Fibroblast of skin of right quadriceps (primary cell): ENCODE measurements around the gene CERS1.
A peak's percentile ranks its signal among the peaks of the same experiment; 100 is the strongest.
"Not testable (repeated sequence)": the region's sequence is repeated elsewhere in the genome, so short reads cannot be mapped to it uniquely, and the experiment has no call there.

Source experiments
- DNase-seq: peaks from one replicate; pipeline ENCODE4 v3.0.0-alpha.2; 2013

CERS1 gene

DNA sequence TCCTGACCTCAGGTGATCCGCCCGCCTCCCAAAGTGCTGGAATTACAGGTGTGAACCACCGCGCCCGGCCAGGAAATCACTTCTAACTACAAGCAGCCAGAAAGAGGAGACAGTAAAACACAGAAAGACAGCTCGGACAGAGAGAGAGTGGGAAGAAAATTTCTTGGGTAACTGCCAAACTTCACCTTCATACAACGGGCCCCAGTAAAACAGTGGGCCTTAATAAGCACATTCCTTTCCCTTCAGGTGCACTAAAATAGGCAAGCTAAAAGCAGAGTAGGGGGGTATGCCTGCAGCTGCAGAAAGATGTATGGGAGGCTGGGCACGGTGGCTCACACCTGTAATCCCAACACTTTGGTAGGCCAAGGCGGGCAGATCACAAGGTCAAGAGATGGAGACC, 21.6 kb upstream of the CERS1 start:
- not testable (repeated sequence) for DNase-seq

GRCh38 chr19:18915639-18916038, 19.7 kb upstream of the CERS1 start:
- peak; percentile 22 for DNase-seq

DNA sequence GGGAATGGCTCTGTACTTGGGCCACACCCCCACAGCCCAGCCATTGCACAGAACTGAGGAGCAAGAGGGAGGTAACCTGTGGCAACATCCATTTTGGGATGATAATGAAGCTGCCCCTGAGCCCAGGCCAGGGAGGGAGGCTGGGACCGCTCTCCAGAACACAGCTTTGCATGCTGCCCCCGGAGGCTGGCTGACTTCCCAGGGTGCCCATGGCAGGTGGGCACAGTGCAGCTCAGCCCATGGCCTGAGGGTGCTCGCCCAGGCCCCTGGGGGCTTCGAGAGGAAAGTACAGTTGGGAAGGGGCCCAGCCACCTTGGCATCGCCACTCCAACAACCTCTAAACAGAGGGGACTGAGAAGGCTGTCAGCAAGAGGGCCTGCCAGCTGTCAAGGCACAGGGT, 17.5 kb upstream of the CERS1 start:
- no peak for DNase-seq

- no peak for DNase-seq
Observed at GRCh38 chr19:18912933-18913332, 17.0 kb upstream of the CERS1 start.

- DNase-seq = no peak
Observed at GRCh38 chr19:18910801-18911436, 15.0 kb upstream of the CERS1 start.

- DNase-seq = no peak
Observed at GRCh38 chr19:18910010-18910409, 14.1 kb upstream of the CERS1 start.

DNA sequence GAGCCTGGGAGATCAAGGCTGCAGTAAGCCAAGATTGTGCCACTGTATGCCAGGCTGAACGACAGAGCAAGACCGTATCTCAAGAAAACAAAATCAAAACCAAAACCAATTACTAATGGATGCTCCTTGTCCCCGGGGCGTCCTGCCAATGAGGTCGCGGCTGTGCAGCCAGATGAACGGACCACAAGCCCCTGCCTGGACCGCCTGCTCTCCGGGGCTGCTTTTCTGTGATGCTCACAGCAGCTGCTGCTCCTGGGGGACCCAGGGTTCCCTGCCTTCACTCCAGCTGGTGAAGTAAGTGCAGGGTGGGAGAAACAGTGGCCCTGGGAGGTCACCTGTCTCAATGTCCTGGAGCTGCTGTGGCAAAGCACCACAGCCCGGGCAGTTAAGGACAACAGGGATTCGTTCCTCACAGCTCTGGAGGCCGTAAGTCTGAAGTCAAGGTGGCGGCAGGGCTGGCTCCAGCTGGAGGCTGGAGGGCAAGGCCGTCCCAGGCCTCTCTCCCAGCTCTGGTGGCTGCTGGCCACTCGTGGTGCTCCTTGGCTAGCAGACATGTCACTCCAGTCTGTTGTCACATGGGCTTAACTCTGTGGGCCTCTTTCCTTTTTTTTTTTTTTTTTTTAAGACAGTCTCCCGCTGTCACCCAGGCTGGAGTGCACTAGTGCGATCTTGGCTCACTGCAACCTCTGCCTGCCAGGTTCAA, 13.1 kb upstream of the CERS1 start:
- no peak for DNase-seq

DNA sequence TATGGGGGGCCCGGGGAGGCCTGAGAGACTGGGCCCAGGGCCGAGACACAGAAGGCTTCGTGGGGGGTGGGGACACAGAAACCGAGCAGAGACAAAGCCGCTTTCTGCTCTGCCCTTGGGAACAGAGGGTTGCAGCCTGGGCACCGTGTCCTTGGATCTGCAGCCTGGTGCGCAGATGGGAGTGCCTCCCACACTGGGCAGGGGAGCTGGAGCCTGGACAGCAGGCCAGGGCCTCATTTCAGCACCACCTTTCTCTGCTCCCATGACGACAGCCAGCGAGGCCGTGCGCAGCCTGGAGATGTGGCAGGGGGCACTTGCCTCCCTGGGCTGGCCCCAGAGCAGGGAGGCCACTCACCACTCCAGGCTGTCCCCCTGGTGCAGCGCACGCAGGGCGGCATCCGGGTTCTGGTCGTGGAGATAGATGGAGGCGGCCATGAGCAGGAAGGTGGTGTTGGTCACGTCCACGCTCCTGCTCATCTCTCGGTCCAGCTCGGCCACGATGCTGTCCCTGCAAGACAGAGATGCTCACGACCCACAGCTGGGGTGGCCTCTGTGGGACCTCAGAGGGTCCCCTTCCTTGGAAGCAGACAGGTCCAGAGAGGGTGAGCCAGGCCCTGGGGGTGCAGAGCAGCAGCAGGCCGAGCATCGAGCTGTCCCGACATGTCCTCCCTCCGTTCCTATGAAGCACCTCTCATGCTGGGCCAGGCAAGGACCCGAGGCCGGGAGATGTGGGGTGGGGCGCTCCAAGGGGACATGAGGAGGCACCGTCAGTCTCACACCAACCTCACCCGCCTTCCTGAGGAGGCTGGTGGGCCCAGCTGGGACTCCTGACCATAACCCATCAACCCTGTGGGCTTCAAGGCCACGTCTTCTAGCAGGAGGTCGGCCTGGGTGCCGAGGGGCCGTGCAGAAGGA, 10.9 kb upstream of the CERS1 start:
- no peak for DNase-seq

DNA sequence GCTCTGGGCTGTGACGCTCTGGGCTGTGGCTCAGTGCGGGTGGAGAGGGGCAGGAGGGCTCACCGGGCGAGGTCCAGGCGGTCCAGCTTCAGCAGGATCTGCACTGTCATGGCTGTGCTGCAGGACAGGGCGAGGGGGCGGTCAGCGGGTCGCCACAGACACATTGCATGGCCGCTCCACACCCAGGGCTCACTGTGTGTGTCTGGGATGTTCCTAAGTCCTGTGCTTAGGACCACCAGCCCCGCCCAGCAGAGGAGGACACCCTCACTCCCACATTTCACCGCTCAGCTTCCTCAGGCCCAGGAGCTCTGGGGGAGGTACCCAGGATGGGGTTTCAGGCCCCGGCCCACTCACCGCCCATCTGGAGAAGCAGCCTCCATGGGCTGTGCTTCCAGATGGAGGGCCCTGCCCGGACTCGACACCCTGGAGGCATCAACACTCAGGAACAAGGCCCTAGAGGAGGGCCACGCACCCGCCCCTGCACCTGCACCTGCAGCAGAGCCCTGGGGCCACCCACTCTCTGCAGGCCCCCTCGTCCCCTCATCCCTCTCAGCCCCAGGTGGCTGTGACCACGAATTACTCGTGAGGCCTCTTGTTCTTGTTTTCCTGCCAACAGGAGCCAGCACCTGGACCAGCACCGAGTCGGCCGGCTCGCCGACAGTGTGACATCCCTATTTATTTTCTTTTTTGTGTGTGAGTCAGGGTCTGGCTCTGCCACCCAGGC, 9.7 kb upstream of the CERS1 start:
- DNase-seq = no peak

GRCh38 chr19:18905058-18905456, 9.1 kb upstream of the CERS1 start:
- DNase-seq = no peak

GRCh38 chr19:18904334-18905057, 8.5 kb upstream of the CERS1 start:
- no peak for DNase-seq

GRCh38 chr19:18903156-18904037, 7.4 kb upstream of the CERS1 start:
- DNase-seq = no peak

- not testable (repeated sequence) for DNase-seq
Observed at GRCh38 chr19:18902519-18902918, 6.6 kb upstream of the CERS1 start.

DNA sequence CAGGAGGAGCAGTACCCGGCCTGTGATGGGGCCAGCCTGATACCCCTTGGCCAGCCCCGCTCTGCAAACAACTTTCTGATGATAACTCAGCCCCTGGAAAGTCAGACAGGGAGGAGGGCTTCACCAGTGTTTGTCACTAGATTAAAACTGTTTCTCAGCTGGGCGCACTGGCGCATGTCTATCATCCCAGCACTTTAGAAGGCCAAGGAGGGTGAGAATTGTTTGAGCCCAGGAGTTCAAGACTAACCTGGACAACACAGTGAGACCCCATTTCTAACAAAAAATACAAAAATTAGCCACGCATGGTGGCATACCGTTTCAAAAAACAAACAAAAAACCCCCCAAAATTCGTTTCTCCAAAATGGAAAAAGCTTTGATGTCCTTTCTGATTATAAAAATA, 5.5 kb upstream of the CERS1 start:
- no peak for DNase-seq

- no peak for DNase-seq
Observed at GRCh38 chr19:18900700-18901481, 4.9 kb upstream of the CERS1 start.

GRCh38 chr19:18899624-18900560, 3.9 kb upstream of the CERS1 start:
- no peak for DNase-seq

GRCh38 chr19:18898607-18899408, 2.9 kb upstream of the CERS1 start:
- DNase-seq = no peak

DNA sequence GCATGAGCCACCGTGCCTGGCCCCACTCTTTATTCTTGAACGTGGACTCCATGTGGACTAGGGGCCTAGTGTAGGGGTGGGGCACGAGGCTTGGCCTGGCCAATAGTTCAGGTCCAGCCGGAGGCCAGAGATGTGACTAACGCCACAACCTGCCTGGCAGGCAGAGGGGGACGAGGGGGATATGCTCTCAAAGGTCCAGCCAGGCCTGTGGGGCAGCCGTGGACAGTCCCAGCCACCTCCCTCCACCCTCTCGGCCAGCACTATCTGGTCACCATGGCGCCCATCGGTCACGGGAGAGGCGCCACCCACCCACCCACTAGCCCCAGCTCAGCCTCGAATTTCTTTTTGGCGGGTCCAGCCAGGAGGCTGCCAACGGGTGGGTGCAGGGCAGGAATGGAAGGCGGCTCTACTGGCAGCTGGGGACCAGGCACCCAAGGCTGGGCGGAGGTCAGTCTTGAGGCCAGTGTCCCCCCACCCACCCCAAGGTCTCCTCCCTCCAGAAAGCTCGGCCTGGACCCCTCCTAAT, 2.2 kb upstream of the CERS1 start:
- no peak for DNase-seq
